H9 (cell line): ENCODE measurements around the gene ZMIZ1. TPM values are rescaled to one million over a fixed set of nuclear protein-coding genes. Genes with fewer than 3 reads are reported as not detected.
A peak's percentile ranks its signal among the peaks of the same experiment; 100 is the strongest.

ENCODE experiments used
- DNase-seq: peaks from one replicate; pipeline ENCODE4 v3.0.0-alpha.2; 2017
- H2AFZ ChIP-seq: one replicate; pipeline ENCODE4 v1.6.1; 2013; ENCODE audit warnings: mild to moderate bottlenecking, low read length, control low read depth, moderate library complexity
- H2AK5ac ChIP-seq: 2 replicates; pipeline ENCODE4 v1.6.1; 2013; ENCODE audit warnings: low read length, control low read depth, mixed read lengths; ENCODE audit not compliant: insufficient read length
- H2BK120ac ChIP-seq: one replicate; pipeline ENCODE4 v1.6.1; 2013; ENCODE audit warnings: low read depth, mild to moderate bottlenecking, low read length, control low read depth, inconsistent platforms; ENCODE audit not compliant: poor library complexity, severe bottlenecking
- H2BK12ac ChIP-seq: 2 replicates; pipeline ENCODE4 v1.6.1; 2013; ENCODE audit warnings: low read length, control low read depth, mixed read lengths, low read depth; ENCODE audit not compliant: insufficient read length
- H2BK15ac ChIP-seq: 2 replicates; pipeline ENCODE4 v1.6.1; 2013; ENCODE audit warnings: low read depth, low read length, control low read depth
- H2BK20ac ChIP-seq: one replicate; pipeline ENCODE4 v1.6.1; 2013; ENCODE audit warnings: low read depth, mild to moderate bottlenecking, low read length, control low read depth, inconsistent platforms; ENCODE audit not compliant: poor library complexity, severe bottlenecking
- H2BK5ac ChIP-seq: 2 replicates; pipeline ENCODE4 v1.6.1; 2013; ENCODE audit warnings: low read length, control low read depth, mixed read lengths; ENCODE audit not compliant: insufficient read length
- H3K14ac ChIP-seq: 2 replicates; pipeline ENCODE4 v1.6.1; 2013; ENCODE audit warnings: low read length, control low read depth; ENCODE audit not compliant: insufficient read depth
- H3K18ac ChIP-seq: 2 replicates; pipeline ENCODE4 v1.6.1; 2013; ENCODE audit warnings: low read depth, mild to moderate bottlenecking, mixed read lengths, low read length, control low read depth; ENCODE audit not compliant: insufficient read length
- H3K23ac ChIP-seq: 2 replicates; pipeline ENCODE4 v1.6.1; 2013; ENCODE audit warnings: low read length, control low read depth, mixed read lengths, low read depth; ENCODE audit not compliant: insufficient read length
- H3K23me2 ChIP-seq: 2 replicates; pipeline ENCODE4 v1.6.1; 2013; ENCODE audit warnings: low read depth, mild to moderate bottlenecking, mixed read lengths, low read length, control low read depth; ENCODE audit not compliant: insufficient read length, poor library complexity, severe bottlenecking
- H3K27ac ChIP-seq: 2 replicates; pipeline ENCODE4 v1.5.1; 2013; ENCODE audit warnings: low read length, control low read depth, mixed read lengths, low read depth; ENCODE audit not compliant: insufficient read length
- H3K27me3 ChIP-seq: 2 replicates; pipeline ENCODE4 v1.6.1; 2013; ENCODE audit warnings: low read length, control low read depth, inconsistent platforms; ENCODE audit not compliant: insufficient read depth
- H3K4ac ChIP-seq: 2 replicates; pipeline ENCODE4 v1.6.1; 2013; ENCODE audit warnings: low read depth, mild to moderate bottlenecking, control low read depth, inconsistent platforms, low read length, moderate library complexity
- H3K4me1 ChIP-seq: 2 replicates; pipeline ENCODE4 v1.6.1; 2013; ENCODE audit warnings: low read length, control low read depth, inconsistent platforms; ENCODE audit not compliant: insufficient read depth
- H3K4me2 ChIP-seq: 2 replicates; pipeline ENCODE4 v1.6.1; 2013; ENCODE audit warnings: low read length, control low read depth, mixed read lengths; ENCODE audit not compliant: insufficient read length, insufficient read depth
- H3K56ac ChIP-seq: 2 replicates; pipeline ENCODE4 v1.6.1; 2013; ENCODE audit warnings: low read depth, mild to moderate bottlenecking, mixed read lengths, low read length, control low read depth; ENCODE audit not compliant: insufficient read length
- H3K79me1 ChIP-seq: 2 replicates; pipeline ENCODE4 v1.6.1; 2013; ENCODE audit warnings: low read depth, mild to moderate bottlenecking, moderate library complexity, low read length, control low read depth, inconsistent platforms; ENCODE audit not compliant: insufficient read depth, poor library complexity, severe bottlenecking
- H3K79me2 ChIP-seq: 2 replicates; pipeline ENCODE4 v1.6.1; 2013; ENCODE audit warnings: low read length, control low read depth, inconsistent platforms; ENCODE audit not compliant: insufficient read depth
- H3K9ac ChIP-seq: 2 replicates; pipeline ENCODE4 v1.6.1; 2013; ENCODE audit warnings: low read length, control low read depth, mixed read lengths; ENCODE audit not compliant: insufficient read length; ENCODE audit errors: extremely low read depth
- H3K9me3 ChIP-seq: one replicate; pipeline ENCODE4 v1.6.1; 2013; ENCODE audit warnings: low read depth, low read length, inconsistent platforms; ENCODE audit not compliant: control insufficient read depth
- H3T11ph ChIP-seq: one replicate; pipeline ENCODE4 v1.6.1; 2013; ENCODE audit warnings: mild to moderate bottlenecking, low read length, control low read depth, inconsistent platforms
- H4K20me1 ChIP-seq: one replicate; pipeline ENCODE4 v1.6.1; 2013; ENCODE audit not compliant: control insufficient read depth, insufficient read length, insufficient read depth
- H4K5ac ChIP-seq: 2 replicates; pipeline ENCODE4 v1.6.1; 2013; ENCODE audit warnings: low read depth, mild to moderate bottlenecking, mixed read lengths, low read length, control low read depth; ENCODE audit not compliant: insufficient read length
- H4K8ac ChIP-seq: replicated peaks from 2 replicates; pipeline ENCODE4 v1.6.1; 2013; ENCODE audit warnings: low read length, control low read depth, mixed read lengths, low read depth; ENCODE audit not compliant: insufficient read length
- H4K91ac ChIP-seq: 2 replicates; pipeline ENCODE4 v1.6.1; 2013; ENCODE audit warnings: low read depth, mild to moderate bottlenecking, moderate library complexity, mixed read lengths, low read length, control low read depth; ENCODE audit not compliant: insufficient read length
- H3K27ac Mint-ChIP-seq, 3 experiments: 2 replicates in 2 of 3; 3 replicates in 1 of 3; pipeline ENCODE4 v1.8.0; 2020 to 2021; ENCODE audit warnings: mixed read lengths in 3 of 3, mild to moderate bottlenecking in 1 of 3, moderate library complexity in 1 of 3
- H3K27me3 Mint-ChIP-seq: 2 replicates; pipeline ENCODE4 v1.8.0; 2021; ENCODE audit warnings: low read depth, mild to moderate bottlenecking, moderate library complexity, mixed read lengths
- H3K36me3 Mint-ChIP-seq, 3 experiments: 2 replicates in 2 of 3; 3 replicates in 1 of 3; pipeline ENCODE4 v1.8.0; 2020 to 2021; ENCODE audit warnings: low read depth in 3 of 3, mixed read lengths in 3 of 3; ENCODE audit not compliant: insufficient read depth in 1 of 3
- H3K4me1 Mint-ChIP-seq, 2 experiments: 2 replicates each; pipeline ENCODE4 v1.8.0; 2020; ENCODE audit warnings: mixed read lengths in 2 of 2
- H3K4me3 Mint-ChIP-seq, 2 experiments: 2 replicates in 1 of 2; 3 replicates in 1 of 2; pipeline ENCODE4 v1.8.0; 2020 to 2021; ENCODE audit warnings: mild to moderate bottlenecking in 2 of 2, mixed read lengths in 2 of 2, moderate library complexity in 1 of 2
- H3K9me3 Mint-ChIP-seq, 2 experiments: 2 replicates in 1 of 2; 3 replicates in 1 of 2; pipeline ENCODE4 v1.8.0; 2020; ENCODE audit warnings: mild to moderate bottlenecking in 2 of 2, mixed read lengths in 2 of 2, moderate library complexity in 1 of 2
- CTCF ChIP-seq: fragments of 200-600 bp; sonication (generic); conservative IDR thresholded peaks from 3 replicates; pipeline ENCODE4 v1.8.0; 2021; ENCODE audit warnings: antibody characterized with exemption, mild to moderate bottlenecking
- WGBS: extraction: QIAGEN DNeasy Blood & Tissue Kit; methylation state at CpG from one replicate; pipeline ENCODE4 v1.1.7; 2013; ENCODE audit warnings: missing lambda C conversion rate, low lambda C conversion rate, mixed read lengths; ENCODE audit not compliant: insufficient read length; ENCODE audit errors: extremely low coverage; 5-methylcytosine and 5-hydroxymethylcytosine counted together
- total RNA-seq: library from RNA; stranded (reverse); gene quantifications from 2 replicates; pipeline ENCODE4 v1.2.1, GENCODE V29; 2021

The ZMIZ1 gene
- total RNA-seq, 1 experiment from 2014 or later: 36.9 TPM

- Histone ChIP-seq H3K56ac (no peak overlapping the region), H3K23me2 (no peaks in the 10 kb centered on the region), H4K91ac (no peak overlapping the region), H3K79me2 (no peaks in the 10 kb centered on the region), H4K5ac (no peak overlapping the region), H3K4me2 (peak overlapping the region; percentile 9), H4K8ac (no peak overlapping the region), H3K27ac (no peak overlapping the region), H3K79me1 (no peaks in the 10 kb centered on the region), H3K4ac (no peak overlapping the region), H3K18ac (no peak overlapping the region), H3T11ph (no peak overlapping the region), H2AK5ac (no peak overlapping the region), H2AFZ (no peak overlapping the region), H3K27me3 (no peaks in the 10 kb centered on the region), H2BK20ac (no peak overlapping the region), H3K4me1 (peaks cover 11% of the 10 kb centered on the region; the same call in 1 of the 2 replicates), H2BK5ac (no peak overlapping the region), H2BK15ac (no peak overlapping the region), H3K9ac (no peak overlapping the region), H4K20me1 (no peaks in the 10 kb centered on the region), H2BK12ac (no peak overlapping the region), H3K23ac (no peak overlapping the region), H2BK120ac (no peak overlapping the region), H3K9me3 (no peaks in the 10 kb centered on the region), H3K14ac (no peak overlapping the region)
- Mint-ChIP-seq H3K27me3 (no peaks in the 10 kb centered on the region), H3K4me3 (no peak overlapping the region), H3K36me3 (peaks cover 5 to 19% (median 13%) of the 10 kb centered on the region in 3 experiments; a peak in 6 of 7 replicates), H3K27ac (peak overlapping the region; percentile 17 to 71 (median 24); a peak in 4 of 7 replicates), H3K9me3 (no peaks in the 10 kb centered on the region), H3K4me1 (peaks cover 44 to 58% of the 10 kb centered on the region in 2 experiments)
- WGBS: no CpG with 5 or more reads among the region's 5 CpGs
- no peak for DNase-seq
- no peak for TF ChIP-seq CTCF
Observed at GRCh38 chr10:79145174-79145483, 76.4 kb downstream of the ZMIZ1 start.
